AG08396 (cell line): Measurements from ENCODE around the gene KIFC3.
"Not testable (repeated sequence)": the region's sequence is repeated elsewhere in the genome, so short reads cannot be mapped to it uniquely, and the experiment has no call there.

ENCODE experiments used
- DNase-seq: peaks from one replicate; pipeline ENCODE4 v3.0.0; 2012; ENCODE audit warnings: low spot score, mixed read lengths

The KIFC3 gene

GRCh38 chr16:57804111-57804837 lies 2.0 kb upstream of the KIFC3 start:
- DNase-seq = no peak

- DNase-seq = peak; percentile 38
Observed at GRCh38 chr16:57803134-57803990, 1.1 kb upstream of the KIFC3 start.

GRCh38 chr16:57801809-57802340 lies 416 bp downstream of the KIFC3 start:
- peak; percentile 71 for DNase-seq

GRCh38 chr16:57801098-57801808 lies 1.0 kb downstream of the KIFC3 start:
- DNase-seq = peak; percentile 88

- no peak for DNase-seq
Observed at GRCh38 chr16:57800200-57801097, 1.8 kb downstream of the KIFC3 start.

GRCh38 chr16:57799600-57800199 lies 2.6 kb downstream of the KIFC3 start:
- no peak for DNase-seq

GRCh38 chr16:57798953-57799599 lies 3.2 kb downstream of the KIFC3 start:
- no peak for DNase-seq

- DNase-seq = no peak
Observed at GRCh38 chr16:57798267-57798810, 4.0 kb downstream of the KIFC3 start.

GRCh38 chr16:57797526-57798266 lies 4.6 kb downstream of the KIFC3 start:
- DNase-seq = no peak

- DNase-seq = no peak
Observed at GRCh38 chr16:57797216-57797525, 5.1 kb downstream of the KIFC3 start.

GRCh38 chr16:57796014-57796413 lies 6.3 kb downstream of the KIFC3 start:
- not testable (repeated sequence) for DNase-seq

GRCh38 chr16:57795431-57795878 lies 6.8 kb downstream of the KIFC3 start:
- DNase-seq = peak; percentile 45

GRCh38 chr16:57794849-57795430 lies 7.4 kb downstream of the KIFC3 start:
- DNase-seq = no peak

- DNase-seq = no peak
Observed at GRCh38 chr16:57791893-57792461, 10.3 kb downstream of the KIFC3 start.

- DNase-seq = no peak
Observed at GRCh38 chr16:57791195-57791892, 10.9 kb downstream of the KIFC3 start.

GRCh38 chr16:57788951-57789350 lies 13.3 kb downstream of the KIFC3 start:
- DNase-seq = no peak

- no peak for DNase-seq
Observed at GRCh38 chr16:57788252-57788841, 13.9 kb downstream of the KIFC3 start.

- no peak for DNase-seq
Observed at GRCh38 chr16:57787519-57787905, 14.8 kb downstream of the KIFC3 start.
